ENCODE results near the gene TNFRSF21. TPM values are rescaled to one million over a fixed set of nuclear protein-coding genes. Genes with fewer than 3 reads are reported as not detected.

Gene TNFRSF21
- total and polyA plus RNA-seq, 9 of the 15 experiments (the other 6 are each of a cell fraction or from before 2014, with no cell fraction given) = 0.63 to 5.7 (median 2.2) TPM

GRCh38 chr6:47309291-47310130, at the start of gene TNFRSF21 (continued):
- TF ChIP-seq C11orf30 (IDR thresholded peaks at IDR 0.05; ENCODE audit: low read depth) = peak; percentile 68
- peak; percentile 30; the same call in 1 of the 2 replicates for TF ChIP-seq ARID1B (IDR thresholded peaks at IDR 0.05)
- TF ChIP-seq MAFK (IDR thresholded peaks at IDR 0.05; ENCODE audit: low read length) = peak; percentile 38; the same call in 1 of the 2 replicates
- no peak for TF ChIP-seq SREBF2 (CRISPR knock-in tag; IDR thresholded peaks at IDR 0.05)
- no peak for TF ChIP-seq ASH1L (IDR thresholded peaks at IDR 0.05; ENCODE audit: borderline replicate concordance, low read depth, partially characterized antibody)
- peak; percentile 94 for TF ChIP-seq MXI1 (IDR thresholded peaks at IDR 0.05; ENCODE audit: low read depth, low read length)
- TF ChIP-seq MAX (CRISPR knock-in tag; IDR thresholded peaks at IDR 0.05) = peak; percentile 97
- TF ChIP-seq, protein P1, sequence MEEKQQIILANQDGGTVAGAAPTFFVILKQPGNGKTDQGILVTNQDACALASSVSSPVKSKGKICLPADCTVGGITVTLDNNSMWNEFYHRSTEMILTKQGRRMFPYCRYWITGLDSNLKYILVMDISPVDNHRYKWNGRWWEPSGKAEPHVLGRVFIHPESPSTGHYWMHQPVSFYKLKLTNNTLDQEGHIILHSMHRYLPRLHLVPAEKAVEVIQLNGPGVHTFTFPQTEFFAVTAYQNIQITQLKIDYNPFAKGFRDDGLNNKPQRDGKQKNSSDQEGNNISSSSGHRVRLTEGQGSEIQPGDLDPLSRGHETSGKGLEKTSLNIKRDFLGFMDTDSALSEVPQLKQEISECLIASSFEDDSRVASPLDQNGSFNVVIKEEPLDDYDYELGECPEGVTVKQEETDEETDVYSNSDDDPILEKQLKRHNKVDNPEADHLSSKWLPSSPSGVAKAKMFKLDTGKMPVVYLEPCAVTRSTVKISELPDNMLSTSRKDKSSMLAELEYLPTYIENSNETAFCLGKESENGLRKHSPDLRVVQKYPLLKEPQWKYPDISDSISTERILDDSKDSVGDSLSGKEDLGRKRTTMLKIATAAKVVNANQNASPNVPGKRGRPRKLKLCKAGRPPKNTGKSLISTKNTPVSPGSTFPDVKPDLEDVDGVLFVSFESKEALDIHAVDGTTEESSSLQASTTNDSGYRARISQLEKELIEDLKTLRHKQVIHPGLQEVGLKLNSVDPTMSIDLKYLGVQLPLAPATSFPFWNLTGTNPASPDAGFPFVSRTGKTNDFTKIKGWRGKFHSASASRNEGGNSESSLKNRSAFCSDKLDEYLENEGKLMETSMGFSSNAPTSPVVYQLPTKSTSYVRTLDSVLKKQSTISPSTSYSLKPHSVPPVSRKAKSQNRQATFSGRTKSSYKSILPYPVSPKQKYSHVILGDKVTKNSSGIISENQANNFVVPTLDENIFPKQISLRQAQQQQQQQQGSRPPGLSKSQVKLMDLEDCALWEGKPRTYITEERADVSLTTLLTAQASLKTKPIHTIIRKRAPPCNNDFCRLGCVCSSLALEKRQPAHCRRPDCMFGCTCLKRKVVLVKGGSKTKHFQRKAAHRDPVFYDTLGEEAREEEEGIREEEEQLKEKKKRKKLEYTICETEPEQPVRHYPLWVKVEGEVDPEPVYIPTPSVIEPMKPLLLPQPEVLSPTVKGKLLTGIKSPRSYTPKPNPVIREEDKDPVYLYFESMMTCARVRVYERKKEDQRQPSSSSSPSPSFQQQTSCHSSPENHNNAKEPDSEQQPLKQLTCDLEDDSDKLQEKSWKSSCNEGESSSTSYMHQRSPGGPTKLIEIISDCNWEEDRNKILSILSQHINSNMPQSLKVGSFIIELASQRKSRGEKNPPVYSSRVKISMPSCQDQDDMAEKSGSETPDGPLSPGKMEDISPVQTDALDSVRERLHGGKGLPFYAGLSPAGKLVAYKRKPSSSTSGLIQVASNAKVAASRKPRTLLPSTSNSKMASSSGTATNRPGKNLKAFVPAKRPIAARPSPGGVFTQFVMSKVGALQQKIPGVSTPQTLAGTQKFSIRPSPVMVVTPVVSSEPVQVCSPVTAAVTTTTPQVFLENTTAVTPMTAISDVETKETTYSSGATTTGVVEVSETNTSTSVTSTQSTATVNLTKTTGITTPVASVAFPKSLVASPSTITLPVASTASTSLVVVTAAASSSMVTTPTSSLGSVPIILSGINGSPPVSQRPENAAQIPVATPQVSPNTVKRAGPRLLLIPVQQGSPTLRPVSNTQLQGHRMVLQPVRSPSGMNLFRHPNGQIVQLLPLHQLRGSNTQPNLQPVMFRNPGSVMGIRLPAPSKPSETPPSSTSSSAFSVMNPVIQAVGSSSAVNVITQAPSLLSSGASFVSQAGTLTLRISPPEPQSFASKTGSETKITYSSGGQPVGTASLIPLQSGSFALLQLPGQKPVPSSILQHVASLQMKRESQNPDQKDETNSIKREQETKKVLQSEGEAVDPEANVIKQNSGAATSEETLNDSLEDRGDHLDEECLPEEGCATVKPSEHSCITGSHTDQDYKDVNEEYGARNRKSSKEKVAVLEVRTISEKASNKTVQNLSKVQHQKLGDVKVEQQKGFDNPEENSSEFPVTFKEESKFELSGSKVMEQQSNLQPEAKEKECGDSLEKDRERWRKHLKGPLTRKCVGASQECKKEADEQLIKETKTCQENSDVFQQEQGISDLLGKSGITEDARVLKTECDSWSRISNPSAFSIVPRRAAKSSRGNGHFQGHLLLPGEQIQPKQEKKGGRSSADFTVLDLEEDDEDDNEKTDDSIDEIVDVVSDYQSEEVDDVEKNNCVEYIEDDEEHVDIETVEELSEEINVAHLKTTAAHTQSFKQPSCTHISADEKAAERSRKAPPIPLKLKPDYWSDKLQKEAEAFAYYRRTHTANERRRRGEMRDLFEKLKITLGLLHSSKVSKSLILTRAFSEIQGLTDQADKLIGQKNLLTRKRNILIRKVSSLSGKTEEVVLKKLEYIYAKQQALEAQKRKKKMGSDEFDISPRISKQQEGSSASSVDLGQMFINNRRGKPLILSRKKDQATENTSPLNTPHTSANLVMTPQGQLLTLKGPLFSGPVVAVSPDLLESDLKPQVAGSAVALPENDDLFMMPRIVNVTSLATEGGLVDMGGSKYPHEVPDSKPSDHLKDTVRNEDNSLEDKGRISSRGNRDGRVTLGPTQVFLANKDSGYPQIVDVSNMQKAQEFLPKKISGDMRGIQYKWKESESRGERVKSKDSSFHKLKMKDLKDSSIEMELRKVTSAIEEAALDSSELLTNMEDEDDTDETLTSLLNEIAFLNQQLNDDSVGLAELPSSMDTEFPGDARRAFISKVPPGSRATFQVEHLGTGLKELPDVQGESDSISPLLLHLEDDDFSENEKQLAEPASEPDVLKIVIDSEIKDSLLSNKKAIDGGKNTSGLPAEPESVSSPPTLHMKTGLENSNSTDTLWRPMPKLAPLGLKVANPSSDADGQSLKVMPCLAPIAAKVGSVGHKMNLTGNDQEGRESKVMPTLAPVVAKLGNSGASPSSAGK (IDR thresholded peaks at IDR 0.05) = peak; percentile 96
- TF ChIP-seq CBX1 (IDR thresholded peaks at IDR 0.05; ENCODE audit: low read depth) = 0 out of 2 replicates have a peak, but pooled peaks have one; percentile 27
- peak; percentile 5; the same call in 1 of the 2 replicates for TF ChIP-seq CBX5 (IDR thresholded peaks at IDR 0.05; ENCODE audit: borderline replicate concordance, low read depth)
- 0 out of 2 replicates have a peak, but pooled peaks have one; percentile 70 for TF ChIP-seq ZC3H4 (CRISPR knock-in tag; IDR thresholded peaks at IDR 0.05; ENCODE audit: borderline replicate concordance)
- TF ChIP-seq TAF7 (tag; IDR thresholded peaks at IDR 0.05) = 0 out of 2 replicates have a peak, but pooled peaks have one; percentile 14
- peak; percentile 73; the same call in 1 of the 2 replicates for TF ChIP-seq MTA3 (IDR thresholded peaks at IDR 0.05; ENCODE audit: borderline replicate concordance)
- TF ChIP-seq HLTF (IDR thresholded peaks at IDR 0.05) = 0 out of 2 replicates have a peak, but pooled peaks have one; percentile 60
- TF ChIP-seq KDM5B (IDR thresholded peaks at IDR 0.05; ENCODE audit: insufficient replicate concordance, low read depth, low read length) = peak; percentile 31
- no peak for TF ChIP-seq CHD4 (IDR thresholded peaks at IDR 0.05; ENCODE audit: insufficient read depth, insufficient replicate concordance, low read depth, low read length, poor library complexity, severe bottlenecking)
